ENCODE results near the gene MIF. TPM values are rescaled to one million over a fixed set of nuclear protein-coding genes. Genes with fewer than 3 reads are reported as not detected.
"Not testable (repeated sequence)": the region's sequence is repeated elsewhere in the genome, so short reads cannot be mapped to it uniquely, and the experiment has no call there.

The MIF gene
- total RNA-seq, 1 experiment from 2014 or later = 875 TPM

- not testable (repeated sequence) for DNase-seq (ENCODE audit: low spot score)
These were observed 6.0 kb downstream of the MIF start for GRCh38 chr22:23900227-23900626.

- no peak for DNase-seq (ENCODE audit: low spot score)
These were observed 7.4 kb downstream of the MIF start for GRCh38 chr22:23901600-23901999.

GRCh38 chr22:23903328-23903971 is 9.3 kb downstream of the MIF start:
- no peak for DNase-seq (ENCODE audit: low spot score)

GRCh38 chr22:23904573-23905254 is 10.5 kb downstream of the MIF start:
- DNase-seq (ENCODE audit: low spot score) = no peak

GRCh38 chr22:23906641-23907040 is 12.5 kb downstream of the MIF start:
- no peak for DNase-seq (ENCODE audit: low spot score)

DNA sequence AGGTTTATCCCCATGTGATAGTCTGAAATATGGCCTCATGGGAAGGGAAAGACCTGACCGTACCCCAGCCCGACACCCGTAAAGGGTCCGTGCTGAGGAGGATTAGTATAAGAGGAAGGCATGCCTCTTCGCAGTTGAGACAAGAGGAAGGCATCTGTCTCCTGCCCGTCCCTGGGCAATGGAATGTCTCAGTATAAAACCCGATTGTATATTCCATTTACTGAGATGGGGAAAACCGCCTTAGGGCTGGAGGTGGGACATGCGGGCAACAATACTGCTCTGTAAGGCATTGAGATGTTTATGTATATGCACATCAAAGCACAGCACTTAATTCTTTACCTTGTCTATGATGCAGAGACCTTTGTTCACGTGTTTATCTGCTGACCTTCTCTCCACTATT is 13.2 kb downstream of the MIF start:
- DNase-seq (ENCODE audit: low spot score) = not testable (repeated sequence)

DNA sequence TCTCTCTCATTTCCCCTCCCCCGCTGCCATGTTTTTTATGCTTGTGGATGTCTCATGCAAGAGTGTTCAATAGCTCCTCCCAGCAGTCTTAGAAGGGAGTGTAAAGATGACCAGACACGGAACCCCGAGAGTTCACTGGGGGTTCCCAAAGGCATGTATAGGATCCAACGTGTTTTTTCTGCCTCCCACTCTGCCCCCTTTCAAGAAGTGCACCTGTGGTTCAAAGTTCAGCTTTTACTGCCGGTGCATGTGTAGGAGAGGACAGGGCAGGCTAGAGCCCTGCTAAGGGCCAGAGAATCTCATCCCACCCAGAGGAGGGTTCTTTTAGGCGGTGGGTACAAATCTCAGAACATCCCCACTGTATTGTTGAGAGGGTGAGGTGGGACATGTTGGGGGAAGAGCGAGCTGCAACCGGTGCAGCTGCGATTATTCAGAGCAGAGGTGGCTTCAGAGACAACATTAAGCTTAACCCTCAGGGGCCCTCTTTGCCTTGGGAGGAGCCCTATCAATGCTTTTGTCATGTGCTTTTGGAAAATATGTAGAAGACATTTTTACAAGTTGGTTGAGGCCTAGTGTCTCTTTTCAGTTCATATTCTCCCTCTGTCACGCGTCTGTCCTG is 14.5 kb downstream of the MIF start:
- no peak for DNase-seq (ENCODE audit: low spot score)

GRCh38 chr22:23909296-23909898 is 15.2 kb downstream of the MIF start:
- DNase-seq (ENCODE audit: low spot score) = no peak

DNA sequence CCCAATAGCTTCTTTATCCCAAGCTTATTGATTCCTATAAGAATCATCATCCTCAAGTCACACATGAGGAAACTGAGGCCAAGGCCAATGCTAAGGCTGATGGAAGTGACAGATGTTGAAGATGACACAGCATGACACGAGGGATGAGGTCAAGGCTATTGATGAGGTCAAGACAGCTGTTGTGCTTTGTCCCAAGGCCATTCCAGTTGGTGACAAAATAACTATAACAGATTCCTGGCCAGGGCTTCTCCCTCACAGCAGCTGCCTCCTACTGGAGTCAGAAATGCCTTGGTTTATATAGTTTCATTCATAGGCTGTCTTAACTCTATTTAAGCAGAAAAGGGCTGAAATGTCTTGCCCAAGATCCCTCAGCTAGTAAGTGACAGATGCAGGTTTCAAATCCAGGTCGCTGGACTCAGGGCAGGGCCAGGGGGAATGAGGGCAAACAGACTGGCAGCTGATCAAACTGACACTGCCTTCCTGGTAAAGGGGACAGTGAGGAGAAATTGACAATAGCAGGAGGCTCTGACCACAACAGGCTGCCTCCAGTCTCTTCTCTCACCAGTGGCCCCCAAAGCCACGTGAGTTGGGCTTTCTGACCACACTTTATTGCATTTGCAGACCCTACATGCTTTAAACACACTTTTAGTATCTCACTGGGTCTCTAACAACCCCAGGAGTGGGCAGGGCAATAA is 16.5 kb downstream of the MIF start:
- DNase-seq (ENCODE audit: low spot score) = no peak

- DNase-seq (ENCODE audit: low spot score) = no peak
These were observed 17.3 kb downstream of the MIF start for GRCh38 chr22:23911318-23911980.

- DNase-seq (ENCODE audit: low spot score) = no peak
These were observed 18.2 kb downstream of the MIF start for GRCh38 chr22:23912293-23912903.

DNA sequence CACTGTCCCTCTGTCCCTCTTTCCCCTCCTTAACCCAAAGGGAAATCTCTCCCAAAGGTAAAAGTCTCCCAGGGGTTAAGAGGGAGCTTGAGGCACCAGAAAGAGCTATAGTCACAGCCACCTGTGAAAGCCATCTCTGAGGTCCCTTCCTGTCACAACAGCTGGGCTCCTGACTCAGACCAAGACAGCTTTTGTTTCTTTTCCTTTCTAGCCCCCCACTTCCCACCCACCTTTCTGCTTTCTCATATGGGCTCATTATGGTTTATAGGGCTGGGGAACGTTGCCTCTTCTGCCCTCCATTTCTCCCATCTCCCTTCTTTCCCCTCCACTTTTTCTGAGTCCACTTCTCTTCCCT is 19.1 kb downstream of the MIF start:
- DNase-seq (ENCODE audit: low spot score) = no peak

GRCh38 chr22:23913661-23914353 is 19.6 kb downstream of the MIF start:
- DNase-seq (ENCODE audit: low spot score) = peak; percentile 94

DNA sequence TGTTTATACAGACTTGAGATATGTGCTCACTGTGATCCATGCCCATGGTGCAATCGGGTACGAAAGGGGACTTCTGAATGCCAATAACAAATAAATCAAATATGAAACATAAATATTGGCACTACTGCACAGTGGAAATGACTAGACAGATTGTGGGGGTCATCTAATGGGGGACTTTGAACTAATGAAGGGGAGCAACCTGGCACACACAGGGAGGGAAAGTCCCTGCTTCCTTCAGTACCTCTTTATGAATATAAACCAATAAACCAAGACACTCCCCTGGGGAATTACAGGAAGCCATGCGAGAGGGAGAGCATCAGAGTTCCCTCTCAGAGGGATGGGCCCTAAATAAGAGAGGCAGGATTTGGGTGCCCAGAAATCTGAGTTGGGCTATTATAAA is 21.1 kb downstream of the MIF start:
- no peak for DNase-seq (ENCODE audit: low spot score)

DNA sequence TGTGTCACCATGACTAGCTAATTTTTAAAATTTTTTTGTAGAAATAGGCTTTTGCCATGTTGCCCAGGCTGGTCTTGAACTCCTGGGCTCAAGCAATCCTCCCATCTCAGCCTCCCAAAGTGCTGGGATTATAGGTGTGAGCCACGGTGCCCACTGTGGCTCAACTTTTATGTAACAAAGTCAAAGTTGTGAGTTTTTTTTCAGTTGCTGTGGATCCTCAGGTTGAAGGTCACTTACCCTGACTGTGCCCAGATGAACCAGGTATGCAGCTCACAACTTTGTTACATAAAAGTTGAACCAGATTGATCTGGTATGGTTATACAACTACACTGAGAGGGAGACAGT is 26.1 kb downstream of the MIF start:
- DNase-seq (ENCODE audit: low spot score) = not testable (repeated sequence)

DNA sequence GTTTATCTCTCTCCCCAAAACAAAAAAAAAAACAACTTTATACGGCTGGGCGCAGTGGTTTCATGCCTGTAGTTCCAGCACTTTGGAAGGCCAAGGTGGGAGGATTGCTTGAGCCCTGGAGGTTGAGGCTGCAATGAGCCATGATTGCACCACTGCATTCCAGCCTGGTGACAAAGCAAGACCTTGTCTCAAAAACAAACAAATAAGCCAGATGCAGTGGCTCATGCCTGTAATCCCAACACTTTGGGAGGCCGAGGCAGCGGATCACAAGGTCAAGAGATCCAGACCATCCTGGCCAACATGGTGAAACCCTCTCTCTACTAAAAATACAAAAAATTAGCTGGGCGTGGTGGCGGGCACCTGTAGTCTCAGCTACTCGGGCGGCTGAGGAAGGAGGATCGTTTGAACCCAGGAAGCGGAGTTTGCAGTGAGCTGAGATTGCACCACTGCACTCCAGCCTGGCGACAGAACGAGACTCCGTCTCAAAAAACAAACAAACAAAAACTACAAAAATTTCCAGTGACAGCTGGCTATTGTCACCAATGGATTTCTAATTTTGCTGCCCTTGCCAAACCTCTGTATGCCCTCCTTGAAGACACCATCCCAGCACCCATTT is 27.5 kb downstream of the MIF start:
- not testable (repeated sequence) for DNase-seq (ENCODE audit: low spot score)

- DNase-seq (ENCODE audit: low spot score) = no peak
These were observed 28.7 kb downstream of the MIF start for GRCh38 chr22:23922921-23923320.

- no peak for DNase-seq (ENCODE audit: low spot score)
These were observed 30.9 kb downstream of the MIF start for GRCh38 chr22:23925020-23925606.

GRCh38 chr22:23926561-23926960 is 32.4 kb downstream of the MIF start:
- no peak for DNase-seq (ENCODE audit: low spot score)
